Measurements from ENCODE around the gene KANK2. TPM values are rescaled to one million over a fixed set of nuclear protein-coding genes. Genes with fewer than 3 reads are reported as not detected.

KANK2 gene
- total RNA-seq, 1 experiment from 2014 or later: 17.6 TPM

GRCh38 chr19:11225815-11226214, 28.5 kb upstream of the KANK2 start:
- TF ChIP-seq CTCF (IDR thresholded peaks at IDR 0.05; ENCODE audit: insufficient read depth in 1 of 2, low read depth in 1 of 2, low read length in 1 of 2, severe bottlenecking in 1 of 2, unreplicated experiment in 1 of 2): no peak
- no peak overlapping the region for H3K27ac Mint-ChIP-seq (ENCODE audit: unreplicated experiment)
- BruUV-seq (replicated peaks): no TSS peak

GRCh38 chr19:11225172-11225571, 27.8 kb upstream of the KANK2 start:
- intact Hi-C loops (cut with micrococcal nuclease; ENCODE audit: unreplicated experiment): no loop called here
- no peak overlapping the region for H3K27ac Mint-ChIP-seq (ENCODE audit: unreplicated experiment)
- H3K4me3 Mint-ChIP-seq (ENCODE audit: unreplicated experiment): no peak overlapping the region
- ChIA-PET CTCF (no interaction called here), POLR2A (no interaction called here)
- Histone ChIP-seq H3K9me3 (no peaks in the 10 kb centered on the region; the same call in 1 of the 2 replicates), H3K27me3 (replicated peaks; ENCODE audit: control insufficient read depth, insufficient read depth, low read length) (no peaks in the 10 kb centered on the region), H3K4me3 (ENCODE audit: low read depth, low read length) (no peak overlapping the region), H3K4me1 (no peaks in the 10 kb centered on the region), H3K36me3 (ENCODE audit: control insufficient read depth, insufficient read depth, low read length) (peaks cover 3% of the 10 kb centered on the region)
- no peak for DNase-seq
- BruUV-seq (replicated peaks): no TSS peak
- no peaks in the 10 kb centered on the region for H3K4me1 Mint-ChIP-seq (ENCODE audit: low read depth, unreplicated experiment)
- peaks cover 45% of the 10 kb centered on the region for H3K36me3 Mint-ChIP-seq (ENCODE audit: insufficient read depth, unreplicated experiment)
- TF ChIP-seq CTCF (IDR thresholded peaks at IDR 0.05; ENCODE audit: insufficient read depth in 1 of 2, low read depth in 1 of 2, low read length in 1 of 2, severe bottlenecking in 1 of 2, unreplicated experiment in 1 of 2): no peak
- no peaks in the 10 kb centered on the region for H3K27me3 Mint-ChIP-seq (ENCODE audit: insufficient read depth, unreplicated experiment)
- H3K9me3 Mint-ChIP-seq (ENCODE audit: unreplicated experiment): peaks cover 26% of the 10 kb centered on the region

More at GRCh38 chr19:11225815-11226214, 28.5 kb upstream of the KANK2 start:
- Mint-ChIP-seq H3K4me3 (ENCODE audit: unreplicated experiment) (no peak overlapping the region), H3K27me3 (ENCODE audit: insufficient read depth, unreplicated experiment) (no peaks in the 10 kb centered on the region), H3K9me3 (ENCODE audit: unreplicated experiment) (peaks cover 20% of the 10 kb centered on the region), H3K36me3 (ENCODE audit: insufficient read depth, unreplicated experiment) (peaks cover 43% of the 10 kb centered on the region), H3K4me1 (ENCODE audit: low read depth, unreplicated experiment) (no peaks in the 10 kb centered on the region)
- peaks cover 3% of the 10 kb centered on the region for H3K36me3 ChIP-seq (ENCODE audit: control insufficient read depth, insufficient read depth, low read length)
- H3K4me1 ChIP-seq: no peaks in the 10 kb centered on the region
- ChIA-PET POLR2A (no interaction called here), CTCF (no interaction called here)
- no peak overlapping the region for H3K4me3 ChIP-seq (ENCODE audit: low read depth, low read length)
- no peak for DNase-seq
- intact Hi-C loops (cut with micrococcal nuclease; ENCODE audit: unreplicated experiment): no loop called here
- H3K9me3 ChIP-seq: no peaks in the 10 kb centered on the region
- no peaks in the 10 kb centered on the region for H3K27me3 ChIP-seq (replicated peaks; ENCODE audit: control insufficient read depth, insufficient read depth, low read length)

- ChIA-PET CTCF (no interaction called here), POLR2A (no interaction called here)
- no peak overlapping the region for H3K27ac Mint-ChIP-seq (ENCODE audit: unreplicated experiment)
- no peaks in the 10 kb centered on the region for H3K27me3 Mint-ChIP-seq (ENCODE audit: insufficient read depth, unreplicated experiment)
- no peak overlapping the region for H3K4me3 Mint-ChIP-seq (ENCODE audit: unreplicated experiment)
- peaks cover 51% of the 10 kb centered on the region for H3K36me3 Mint-ChIP-seq (ENCODE audit: insufficient read depth, unreplicated experiment)
- intact Hi-C loops (cut with micrococcal nuclease; ENCODE audit: unreplicated experiment): no loop called here
- Histone ChIP-seq H3K4me1 (no peaks in the 10 kb centered on the region), H3K9me3 (no peaks in the 10 kb centered on the region; the same call in 1 of the 2 replicates), H3K27me3 (replicated peaks; ENCODE audit: control insufficient read depth, insufficient read depth, low read length) (no peaks in the 10 kb centered on the region), H3K36me3 (ENCODE audit: control insufficient read depth, insufficient read depth, low read length) (peaks cover 3% of the 10 kb centered on the region), H3K4me3 (ENCODE audit: low read depth, low read length) (no peak overlapping the region)
- no peaks in the 10 kb centered on the region for H3K4me1 Mint-ChIP-seq (ENCODE audit: low read depth, unreplicated experiment)
- BruUV-seq (replicated peaks): no TSS peak
- no peak for DNase-seq
- no peak for TF ChIP-seq CTCF (IDR thresholded peaks at IDR 0.05; ENCODE audit: insufficient read depth in 1 of 2, low read depth in 1 of 2, low read length in 1 of 2, severe bottlenecking in 1 of 2, unreplicated experiment in 1 of 2)
- peaks cover 28% of the 10 kb centered on the region for H3K9me3 Mint-ChIP-seq (ENCODE audit: unreplicated experiment)
Observed at GRCh38 chr19:11224429-11224828, 27.1 kb upstream of the KANK2 start.
